ENCODE results near the gene ACYP2. TPM values are rescaled to one million over a fixed set of nuclear protein-coding genes. Genes with fewer than 3 reads are reported as not detected.

Gene ACYP2
- total RNA-seq, 2 donors from 2014 or later: 13.6 to 14.1 TPM

GRCh38 chr2:54224997-54225396 is 109.6 kb downstream of the ACYP2 start:
- DNase-seq: no peak
- no peaks in the 10 kb centered on the region for H3K27me3 ChIP-seq
- H3K9me3 ChIP-seq: no peaks in the 10 kb centered on the region
- no peak for TF ChIP-seq CTCF (IDR thresholded peaks at IDR 0.05)
- intact Hi-C loops (cut with DNase I): no loop called here
- no peak overlapping the region for H3K27ac ChIP-seq
- H3K4me3 ChIP-seq: no peak overlapping the region
- H3K36me3 ChIP-seq: no peaks in the 10 kb centered on the region
- H3K4me1 ChIP-seq: no peaks in the 10 kb centered on the region
- H3K9ac ChIP-seq (ENCODE audit: low read depth in 2 of 2, low read length in 2 of 2): no peak overlapping the region

DNA sequence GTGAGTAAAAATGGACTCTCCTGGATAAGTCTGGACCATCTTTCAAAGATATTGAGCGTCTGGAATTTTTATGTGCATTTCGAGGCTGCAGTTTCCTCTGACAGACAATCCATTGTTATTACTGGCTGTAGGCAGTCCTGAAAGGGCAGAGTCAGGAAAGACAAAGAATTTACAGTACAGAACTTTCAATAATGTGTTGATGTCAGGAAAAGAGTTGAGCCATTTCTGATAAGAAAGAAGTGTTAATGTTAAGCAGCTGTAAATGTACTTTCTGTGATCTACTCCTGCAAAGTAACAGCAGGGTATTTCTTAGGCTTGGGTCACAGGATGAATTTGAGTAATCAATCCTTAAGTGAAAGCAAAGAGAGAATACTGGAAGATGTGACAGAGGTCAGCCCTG is 110.8 kb downstream of the ACYP2 start:
- DNase-seq: no peak
- Histone ChIP-seq H3K9me3 (no peaks in the 10 kb centered on the region), H3K4me1 (no peaks in the 10 kb centered on the region), H3K27me3 (no peaks in the 10 kb centered on the region), H3K9ac (ENCODE audit: low read depth in 2 of 2, low read length in 2 of 2) (no peak overlapping the region), H3K27ac (no peak overlapping the region), H3K4me3 (no peak overlapping the region), H3K36me3 (no peaks in the 10 kb centered on the region)
- intact Hi-C loops (cut with DNase I): no loop called here
- TF ChIP-seq CTCF (IDR thresholded peaks at IDR 0.05): no peak

- no peak overlapping the region for H3K27ac ChIP-seq
- no peaks in the 10 kb centered on the region for H3K4me1 ChIP-seq
- no peaks in the 10 kb centered on the region for H3K27me3 ChIP-seq
- DNase-seq: no peak
- no peaks in the 10 kb centered on the region for H3K36me3 ChIP-seq
- H3K4me3 ChIP-seq: no peak overlapping the region
- no peaks in the 10 kb centered on the region for H3K9me3 ChIP-seq
- no peak for TF ChIP-seq CTCF (IDR thresholded peaks at IDR 0.05)
- H3K9ac ChIP-seq (ENCODE audit: low read depth in 2 of 2, low read length in 2 of 2): no peak overlapping the region
- intact Hi-C loops (cut with DNase I): no loop called here
These were observed 112.4 kb downstream of the ACYP2 start for GRCh38 chr2:54227798-54228197.

DNA sequence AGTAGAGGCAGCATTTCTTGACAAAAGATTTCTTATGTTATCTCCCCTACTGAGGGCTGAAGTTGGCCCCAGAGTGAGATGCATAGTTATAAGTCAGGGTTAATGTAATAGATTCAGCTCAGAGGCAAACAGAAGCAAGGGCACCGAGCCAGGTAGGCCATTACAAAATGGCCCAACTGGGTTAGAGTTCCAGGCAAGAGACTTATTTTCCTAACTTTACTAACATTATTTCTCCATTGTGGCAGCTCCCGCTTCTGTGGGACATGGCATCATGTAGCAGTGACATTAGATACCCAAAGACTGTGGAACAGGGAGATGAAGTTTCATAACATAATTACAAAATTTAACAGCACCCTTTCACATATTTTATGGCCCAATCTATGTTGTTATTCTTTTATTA is 113.5 kb downstream of the ACYP2 start:
- intact Hi-C loops (cut with DNase I): no loop called here
- DNase-seq: no peak

GRCh38 chr2:54233832-54234649 is 118.6 kb downstream of the ACYP2 start:
- no peak for DNase-seq
- H3K9me3 ChIP-seq: no peaks in the 10 kb centered on the region
- H3K27ac ChIP-seq: no peak overlapping the region
- H3K4me3 ChIP-seq: no peak overlapping the region
- H3K4me1 ChIP-seq: no peaks in the 10 kb centered on the region
- TF ChIP-seq CTCF (IDR thresholded peaks at IDR 0.05): no peak
- no peak overlapping the region for H3K9ac ChIP-seq (ENCODE audit: low read depth in 2 of 2, low read length in 2 of 2)
- no peaks in the 10 kb centered on the region for H3K27me3 ChIP-seq
- intact Hi-C loops (cut with DNase I): no loop called here
- H3K36me3 ChIP-seq: no peaks in the 10 kb centered on the region

More for the DNA sequence above, 113.5 kb downstream of the ACYP2 start:
- H3K4me3 ChIP-seq: no peak overlapping the region
- no peaks in the 10 kb centered on the region for H3K9me3 ChIP-seq
- no peaks in the 10 kb centered on the region for H3K36me3 ChIP-seq
- H3K27me3 ChIP-seq: no peaks in the 10 kb centered on the region
- no peak overlapping the region for H3K9ac ChIP-seq (ENCODE audit: low read depth in 2 of 2, low read length in 2 of 2)
- no peak for TF ChIP-seq CTCF (IDR thresholded peaks at IDR 0.05)
- no peaks in the 10 kb centered on the region for H3K4me1 ChIP-seq
- H3K27ac ChIP-seq: no peak overlapping the region

All from colonic mucosa (tissue), 4 donors.